Measurements from ENCODE around the gene SPOCK3.

Gene SPOCK3

GRCh38 chr4:167222099-167222498 lies 12.2 kb downstream of the SPOCK3 start:
- Histone ChIP-seq H3K4me1 (ENCODE audit: control insufficient read depth, insufficient read depth, low read length) (no peaks in the 10 kb centered on the region), H3K27me3 (ENCODE audit: control insufficient read depth, insufficient read depth, low read length) (no peaks in the 10 kb centered on the region), H3K36me3 (ENCODE audit: insufficient read depth, low read length) (no peaks in the 10 kb centered on the region), H3K9me3 (replicated peaks; ENCODE audit: low read length) (no peaks in the 10 kb centered on the region), H3K4me2 (ENCODE audit: low read length) (no peak overlapping the region), H3K4me3 (ENCODE audit: low read length) (no peak overlapping the region), H3K9ac (ENCODE audit: low read depth, low read length) (no peak overlapping the region)

GRCh38 chr4:167221084-167221483 lies 13.2 kb downstream of the SPOCK3 start:
- no peaks in the 10 kb centered on the region for H3K27me3 ChIP-seq (ENCODE audit: control insufficient read depth, insufficient read depth, low read length)
- no peak overlapping the region for H3K4me3 ChIP-seq (ENCODE audit: low read length)
- no peaks in the 10 kb centered on the region for H3K4me1 ChIP-seq (ENCODE audit: control insufficient read depth, insufficient read depth, low read length)
- H3K4me2 ChIP-seq (ENCODE audit: low read length), result no peak overlapping the region
- H3K9me3 ChIP-seq (replicated peaks; ENCODE audit: low read length), result no peaks in the 10 kb centered on the region
- H3K36me3 ChIP-seq (ENCODE audit: insufficient read depth, low read length), result no peaks in the 10 kb centered on the region
- no peak overlapping the region for H3K9ac ChIP-seq (ENCODE audit: low read depth, low read length)

- Histone ChIP-seq H3K4me1 (ENCODE audit: control insufficient read depth, insufficient read depth, low read length) (no peaks in the 10 kb centered on the region), H3K9ac (ENCODE audit: low read depth, low read length) (no peak overlapping the region), H3K27me3 (ENCODE audit: control insufficient read depth, insufficient read depth, low read length) (no peaks in the 10 kb centered on the region), H3K9me3 (replicated peaks; ENCODE audit: low read length) (no peaks in the 10 kb centered on the region), H3K4me3 (ENCODE audit: low read length) (no peak overlapping the region), H3K4me2 (ENCODE audit: low read length) (no peak overlapping the region), H3K36me3 (ENCODE audit: insufficient read depth, low read length) (no peaks in the 10 kb centered on the region)
These were observed 16.2 kb downstream of the SPOCK3 start for GRCh38 chr4:167218022-167218608.

GRCh38 chr4:167216783-167217182 lies 17.5 kb downstream of the SPOCK3 start:
- no peak overlapping the region for H3K4me3 ChIP-seq (ENCODE audit: low read length)

GRCh38 chr4:167210166-167210565 lies 24.1 kb downstream of the SPOCK3 start:
- Histone ChIP-seq H3K4me2 (ENCODE audit: low read length) (no peak overlapping the region), H3K9me3 (replicated peaks; ENCODE audit: low read length) (no peaks in the 10 kb centered on the region), H3K27me3 (ENCODE audit: control insufficient read depth, insufficient read depth, low read length) (no peaks in the 10 kb centered on the region), H3K4me3 (ENCODE audit: low read length) (no peak overlapping the region), H3K36me3 (ENCODE audit: insufficient read depth, low read length) (no peaks in the 10 kb centered on the region), H3K9ac (ENCODE audit: low read depth, low read length) (no peak overlapping the region), H3K4me1 (ENCODE audit: control insufficient read depth, insufficient read depth, low read length) (no peaks in the 10 kb centered on the region)

More at GRCh38 chr4:167216783-167217182, 17.5 kb downstream of the SPOCK3 start:
- H3K9me3 ChIP-seq (replicated peaks; ENCODE audit: low read length), result no peaks in the 10 kb centered on the region
- H3K27me3 ChIP-seq (ENCODE audit: control insufficient read depth, insufficient read depth, low read length), result no peaks in the 10 kb centered on the region
- no peak overlapping the region for H3K9ac ChIP-seq (ENCODE audit: low read depth, low read length)
- H3K36me3 ChIP-seq (ENCODE audit: insufficient read depth, low read length), result no peaks in the 10 kb centered on the region
- no peaks in the 10 kb centered on the region for H3K4me1 ChIP-seq (ENCODE audit: control insufficient read depth, insufficient read depth, low read length)
- H3K4me2 ChIP-seq (ENCODE audit: low read length), result no peak overlapping the region

- Histone ChIP-seq H3K4me2 (ENCODE audit: low read length) (no peak overlapping the region), H3K36me3 (ENCODE audit: insufficient read depth, low read length) (no peaks in the 10 kb centered on the region), H3K4me1 (ENCODE audit: control insufficient read depth, insufficient read depth, low read length) (no peaks in the 10 kb centered on the region), H3K4me3 (ENCODE audit: low read length) (no peak overlapping the region), H3K27me3 (ENCODE audit: control insufficient read depth, insufficient read depth, low read length) (no peaks in the 10 kb centered on the region), H3K9ac (ENCODE audit: low read depth, low read length) (no peak overlapping the region), H3K9me3 (replicated peaks; ENCODE audit: low read length) (no peaks in the 10 kb centered on the region)
These were observed 37.8 kb downstream of the SPOCK3 start for GRCh38 chr4:167196344-167197012.

GRCh38 chr4:167190379-167190778 lies 43.9 kb downstream of the SPOCK3 start:
- H3K9ac ChIP-seq (ENCODE audit: low read depth, low read length), result no peak overlapping the region
- no peaks in the 10 kb centered on the region for H3K9me3 ChIP-seq (replicated peaks; ENCODE audit: low read length)
- no peaks in the 10 kb centered on the region for H3K36me3 ChIP-seq (ENCODE audit: insufficient read depth, low read length)
- H3K27me3 ChIP-seq (ENCODE audit: control insufficient read depth, insufficient read depth, low read length), result no peaks in the 10 kb centered on the region
- H3K4me2 ChIP-seq (ENCODE audit: low read length), result no peak overlapping the region
- no peaks in the 10 kb centered on the region for H3K4me1 ChIP-seq (ENCODE audit: control insufficient read depth, insufficient read depth, low read length)
- H3K4me3 ChIP-seq (ENCODE audit: low read length), result no peak overlapping the region

- H3K36me3 ChIP-seq (ENCODE audit: insufficient read depth, low read length), result no peaks in the 10 kb centered on the region
- no peak overlapping the region for H3K4me3 ChIP-seq (ENCODE audit: low read length)
- H3K4me1 ChIP-seq (ENCODE audit: control insufficient read depth, insufficient read depth, low read length), result no peaks in the 10 kb centered on the region
- no peak overlapping the region for H3K4me2 ChIP-seq (ENCODE audit: low read length)
- H3K9ac ChIP-seq (ENCODE audit: low read depth, low read length), result no peak overlapping the region
- H3K9me3 ChIP-seq (replicated peaks; ENCODE audit: low read length), result no peaks in the 10 kb centered on the region
- H3K27me3 ChIP-seq (ENCODE audit: control insufficient read depth, insufficient read depth, low read length), result no peaks in the 10 kb centered on the region
These were observed 48.8 kb downstream of the SPOCK3 start for GRCh38 chr4:167185465-167185864.

GRCh38 chr4:167183036-167183435 lies 51.3 kb downstream of the SPOCK3 start:
- H3K36me3 ChIP-seq (ENCODE audit: insufficient read depth, low read length), result no peaks in the 10 kb centered on the region
- no peak overlapping the region for H3K4me3 ChIP-seq (ENCODE audit: low read length)
- no peaks in the 10 kb centered on the region for H3K27me3 ChIP-seq (ENCODE audit: control insufficient read depth, insufficient read depth, low read length)
- H3K4me1 ChIP-seq (ENCODE audit: control insufficient read depth, insufficient read depth, low read length), result no peaks in the 10 kb centered on the region
- no peak overlapping the region for H3K4me2 ChIP-seq (ENCODE audit: low read length)
- H3K9me3 ChIP-seq (replicated peaks; ENCODE audit: low read length), result no peaks in the 10 kb centered on the region
- no peak overlapping the region for H3K9ac ChIP-seq (ENCODE audit: low read depth, low read length)

- H3K27me3 ChIP-seq (ENCODE audit: control insufficient read depth, insufficient read depth, low read length), result no peaks in the 10 kb centered on the region
- H3K9ac ChIP-seq (ENCODE audit: low read depth, low read length), result no peak overlapping the region
- no peaks in the 10 kb centered on the region for H3K4me1 ChIP-seq (ENCODE audit: control insufficient read depth, insufficient read depth, low read length)
- H3K4me2 ChIP-seq (ENCODE audit: low read length), result no peak overlapping the region
- no peak overlapping the region for H3K4me3 ChIP-seq (ENCODE audit: low read length)
- H3K9me3 ChIP-seq (replicated peaks; ENCODE audit: low read length), result no peaks in the 10 kb centered on the region
- H3K36me3 ChIP-seq (ENCODE audit: insufficient read depth, low read length), result no peaks in the 10 kb centered on the region
These were observed 56.4 kb downstream of the SPOCK3 start for GRCh38 chr4:167177925-167178324.

- Histone ChIP-seq H3K4me1 (ENCODE audit: control insufficient read depth, insufficient read depth, low read length) (no peaks in the 10 kb centered on the region), H3K4me2 (ENCODE audit: low read length) (no peak overlapping the region), H3K9me3 (replicated peaks; ENCODE audit: low read length) (no peaks in the 10 kb centered on the region), H3K4me3 (ENCODE audit: low read length) (no peak overlapping the region), H3K9ac (ENCODE audit: low read depth, low read length) (no peak overlapping the region), H3K27me3 (ENCODE audit: control insufficient read depth, insufficient read depth, low read length) (no peaks in the 10 kb centered on the region), H3K36me3 (ENCODE audit: insufficient read depth, low read length) (no peaks in the 10 kb centered on the region)
These were observed 57.4 kb downstream of the SPOCK3 start for GRCh38 chr4:167176723-167177367.

GRCh38 chr4:167171928-167172327 lies 62.4 kb downstream of the SPOCK3 start:
- Histone ChIP-seq H3K4me3 (ENCODE audit: low read length) (no peak overlapping the region), H3K27me3 (ENCODE audit: control insufficient read depth, insufficient read depth, low read length) (no peaks in the 10 kb centered on the region), H3K4me1 (ENCODE audit: control insufficient read depth, insufficient read depth, low read length) (no peaks in the 10 kb centered on the region), H3K9me3 (replicated peaks; ENCODE audit: low read length) (no peaks in the 10 kb centered on the region), H3K9ac (ENCODE audit: low read depth, low read length) (no peak overlapping the region), H3K36me3 (ENCODE audit: insufficient read depth, low read length) (no peaks in the 10 kb centered on the region), H3K4me2 (ENCODE audit: low read length) (no peak overlapping the region)

Data from skeletal muscle satellite cell (primary cell).